IMR-90 (cell line): Measurements from ENCODE around the gene METAP2.

ENCODE experiments used
- POLR2A ChIP-seq: IDR thresholded peaks from 2 replicates; pipeline ENCODE4 v1.6.1; 2012; ENCODE audit warnings: mild to moderate bottlenecking, low read depth, low read length
- RAD21 ChIP-seq: IDR thresholded peaks from 2 replicates; pipeline ENCODE4 v1.6.1; 2012; ENCODE audit warnings: low read length, improper control_type of control experiment
- RCOR1 ChIP-seq: IDR thresholded peaks from 2 replicates; pipeline ENCODE4 v1.6.1; 2012; ENCODE audit warnings: mild to moderate bottlenecking, low read length, improper control_type of control experiment; ENCODE audit not compliant: insufficient replicate concordance
- RFX5 ChIP-seq: IDR thresholded peaks from 2 replicates; pipeline ENCODE4 v1.8.0; 2012; ENCODE audit warnings: low read depth, mild to moderate bottlenecking, low read length, moderate library complexity
- TF ChIP-seq, protein P1 (sequence below): conservative IDR thresholded peaks from 2 replicates; pipeline ENCODE4 v1.5.1; 2012; ENCODE audit warnings: mild to moderate bottlenecking, low read depth, low read length, improper control_type of control experiment

DNA sequence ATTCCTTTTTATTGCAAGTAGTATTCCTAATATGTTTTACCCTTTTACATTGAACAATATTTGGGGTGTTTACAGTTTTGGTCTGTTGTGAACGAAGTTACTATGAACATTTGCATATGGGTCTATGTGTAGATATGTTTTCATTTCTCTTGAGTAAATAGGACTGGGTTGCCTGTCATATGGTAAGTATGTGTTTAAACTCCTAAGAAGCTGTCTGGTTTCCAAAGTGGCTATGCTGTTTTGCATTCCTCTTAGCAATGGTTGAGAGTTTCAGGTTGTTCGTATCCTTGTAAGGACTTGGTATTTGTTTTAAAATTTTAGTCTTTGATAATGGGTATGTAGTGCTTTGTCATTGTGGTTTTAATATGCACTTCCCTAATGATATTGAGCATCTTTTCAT, 6.3 kb downstream of the METAP2 start:
- TF ChIP-seq POLR2A (no peak), RAD21 (no peak), RCOR1 (no peak), RFX5 (no peak)
- TF ChIP-seq, protein P1, sequence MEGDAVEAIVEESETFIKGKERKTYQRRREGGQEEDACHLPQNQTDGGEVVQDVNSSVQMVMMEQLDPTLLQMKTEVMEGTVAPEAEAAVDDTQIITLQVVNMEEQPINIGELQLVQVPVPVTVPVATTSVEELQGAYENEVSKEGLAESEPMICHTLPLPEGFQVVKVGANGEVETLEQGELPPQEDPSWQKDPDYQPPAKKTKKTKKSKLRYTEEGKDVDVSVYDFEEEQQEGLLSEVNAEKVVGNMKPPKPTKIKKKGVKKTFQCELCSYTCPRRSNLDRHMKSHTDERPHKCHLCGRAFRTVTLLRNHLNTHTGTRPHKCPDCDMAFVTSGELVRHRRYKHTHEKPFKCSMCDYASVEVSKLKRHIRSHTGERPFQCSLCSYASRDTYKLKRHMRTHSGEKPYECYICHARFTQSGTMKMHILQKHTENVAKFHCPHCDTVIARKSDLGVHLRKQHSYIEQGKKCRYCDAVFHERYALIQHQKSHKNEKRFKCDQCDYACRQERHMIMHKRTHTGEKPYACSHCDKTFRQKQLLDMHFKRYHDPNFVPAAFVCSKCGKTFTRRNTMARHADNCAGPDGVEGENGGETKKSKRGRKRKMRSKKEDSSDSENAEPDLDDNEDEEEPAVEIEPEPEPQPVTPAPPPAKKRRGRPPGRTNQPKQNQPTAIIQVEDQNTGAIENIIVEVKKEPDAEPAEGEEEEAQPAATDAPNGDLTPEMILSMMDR = no peak
